Measurements from ENCODE around the gene SLC35E2B. TPM values are rescaled to one million over a fixed set of nuclear protein-coding genes. Genes with fewer than 3 reads are reported as not detected.
A peak's percentile ranks its signal among the peaks of the same experiment; 100 is the strongest.

The SLC35E2B gene
- total and polyA plus RNA-seq, 2 of the 13 experiments (the other 11 are each of a cell fraction or from before 2014, with no cell fraction given): 14.1 to 19.7 TPM

- TF ChIP-seq PTBP1 (IDR thresholded peaks at IDR 0.05; ENCODE audit: low read depth, low read length, poor library complexity, severe bottlenecking): no peak
- no peak for TF ChIP-seq ZNF512 (CRISPR knock-in tag; IDR thresholded peaks at IDR 0.05)
- 0 out of 2 replicates have a peak, but pooled peaks have one; percentile 20 for TF ChIP-seq ARID5B (CRISPR knock-in tag; IDR thresholded peaks at IDR 0.05)
- TF ChIP-seq ARNT (IDR thresholded peaks at IDR 0.05): no peak
- TF ChIP-seq RERE (CRISPR knock-in tag; IDR thresholded peaks at IDR 0.05; ENCODE audit: low read depth): no peak
- TF ChIP-seq ZNF598 (CRISPR knock-in tag; IDR thresholded peaks at IDR 0.05; ENCODE audit: borderline replicate concordance): no peak
- no peak for TF ChIP-seq SCMH1 (CRISPR knock-in tag; IDR thresholded peaks at IDR 0.05; ENCODE audit: borderline replicate concordance)
- TF ChIP-seq CREB3 (CRISPR knock-in tag; IDR thresholded peaks at IDR 0.05): peak; percentile 43; the same call in 1 of the 2 replicates
- TF ChIP-seq ZNF501 (CRISPR knock-in tag; IDR thresholded peaks at IDR 0.05): peak; percentile 68
- TF ChIP-seq MTA1 (CRISPR knock-in tag; IDR thresholded peaks at IDR 0.05; ENCODE audit: borderline replicate concordance): no peak
- TF ChIP-seq ZNF333 (CRISPR knock-in tag; IDR thresholded peaks at IDR 0.05; ENCODE audit: borderline replicate concordance): peak; percentile 67; the same call in 1 of the 2 replicates
- no peak for TF ChIP-seq ZSCAN9 (CRISPR knock-in tag; IDR thresholded peaks at IDR 0.05; ENCODE audit: borderline replicate concordance)
- 0 out of 2 replicates have a peak, but pooled peaks have one; percentile 44 for TF ChIP-seq ZNF800 (CRISPR knock-in tag; IDR thresholded peaks at IDR 0.05)
- TF ChIP-seq ARID2 (CRISPR knock-in tag; IDR thresholded peaks at IDR 0.05; ENCODE audit: borderline replicate concordance): no peak; the same call in 1 of the 2 replicates
Measured at GRCh38 chr1:1615256-1616044, 77.1 kb downstream of the SLC35E2B start, which contains the start of gene MIB2 (continued).

Measured in HepG2 (cell line).